Smooth muscle cell (in vitro differentiated cells): ENCODE results near the gene GRM2. TPM values are rescaled to one million over a fixed set of nuclear protein-coding genes. Genes with fewer than 3 reads are reported as not detected.

Source experiments
- DNase-seq: peaks from one replicate; lab custom pipeline; 2025; ENCODE audit not compliant: unreplicated experiment; lab: John Stamatoyannopoulos, UW
- H2AFZ ChIP-seq: fragments of 200-600 bp; sonication (generic); 2 replicates; pipeline ENCODE4 v1.6.0; 2016; ENCODE audit warnings: antibody characterized with exemption, low read depth, mild to moderate bottlenecking
- H3F3A ChIP-seq: fragments of 200-600 bp; sonication (generic); 2 replicates; pipeline ENCODE4 v1.6.0; 2017; ENCODE audit warnings: antibody characterized with exemption, low read depth
- H3K27ac ChIP-seq: fragments of 200-600 bp; sonication (generic); 2 replicates; pipeline ENCODE4 v1.5.1; 2016; ENCODE audit warnings: low read depth, mild to moderate bottlenecking
- H3K27me3 ChIP-seq: fragments of 200-600 bp; sonication (generic); 2 replicates; pipeline ENCODE4 v1.6.1; 2016; ENCODE audit warnings: low read depth, mild to moderate bottlenecking
- H3K36me3 ChIP-seq: fragments of 200-600 bp; sonication (generic); 2 replicates; pipeline ENCODE4 v1.5.1; 2016; ENCODE audit warnings: low read depth
- H3K4me1 ChIP-seq: fragments of 200-600 bp; sonication (generic); 2 replicates; pipeline ENCODE4 v1.5.1; 2016; ENCODE audit warnings: low read depth
- H3K4me2 ChIP-seq: fragments of 200-600 bp; sonication (generic); 2 replicates; pipeline ENCODE4 v1.6.0; 2016; ENCODE audit warnings: mild to moderate bottlenecking
- H3K4me3 ChIP-seq: fragments of 200-600 bp; sonication (generic); 2 replicates; pipeline ENCODE4 v1.5.1; 2016; ENCODE audit warnings: mild to moderate bottlenecking
- H3K79me2 ChIP-seq: fragments of 200-600 bp; sonication (generic); 2 replicates; pipeline ENCODE4 v1.6.0; 2016; ENCODE audit warnings: low read depth, mild to moderate bottlenecking
- H3K9ac ChIP-seq: fragments of 200-600 bp; sonication (generic); 2 replicates; pipeline ENCODE4 v1.6.0; 2016; ENCODE audit warnings: low read depth
- H3K9me3 ChIP-seq: fragments of 200-600 bp; sonication (generic); replicated peaks from 2 replicates; pipeline ENCODE4 v1.5.1; 2016; ENCODE audit warnings: low read depth
- H4K20me1 ChIP-seq: fragments of 200-600 bp; sonication (generic); 2 replicates; pipeline ENCODE4 v1.6.0; 2016; ENCODE audit warnings: low read depth
- CTCF ChIP-seq: fragments of 200-600 bp; sonication (generic); IDR thresholded peaks from 2 replicates; pipeline ENCODE4 v1.5.1; 2017; ENCODE audit warnings: borderline replicate concordance, mild to moderate bottlenecking, antibody characterized with exemption; ENCODE audit not compliant: insufficient read depth, poor library complexity, severe bottlenecking
- WGBS: methylation state at CpG from one replicate; pipeline ENCODE4 v1.1.7; 2016; ENCODE audit warnings: low lambda C conversion rate; 5-methylcytosine and 5-hydroxymethylcytosine counted together
- polyA plus RNA-seq: library from polyadenylated mRNA; unstranded; fragments of >200 nt; fragmentation: Nextera tagmentation; extraction: Ambion mirVana; gene quantifications from 2 replicates; pipeline ENCODE4 v1.2.1, GENCODE V29; 2016
- total RNA-seq: library from RNA; depleted of rRNA; stranded (reverse); fragments of >200 nt; gene quantifications from 2 replicates; pipeline ENCODE4 v1.2.3, GENCODE V29; 2014

GRM2 gene
- total and polyA plus RNA-seq, 2 experiments from 2014 or later: 0.63 to 0.65 TPM

- H3K4me1 ChIP-seq: no peaks in the 10 kb centered on the region
- H2AFZ ChIP-seq: no peak overlapping the region
- H3K9ac ChIP-seq: no peak overlapping the region
- no peak for DNase-seq
- TF ChIP-seq CTCF: no peak
- no peaks in the 10 kb centered on the region for H3K79me2 ChIP-seq
- no peak overlapping the region for H3K4me3 ChIP-seq
- no peak overlapping the region for H3K27ac ChIP-seq
- H3K27me3 ChIP-seq: no peaks in the 10 kb centered on the region
- H3K36me3 ChIP-seq: no peaks in the 10 kb centered on the region
- H3K9me3 ChIP-seq: no peaks in the 10 kb centered on the region
- H3K4me2 ChIP-seq: no peak overlapping the region
- H3F3A ChIP-seq: no peaks in the 10 kb centered on the region
- H4K20me1 ChIP-seq: no peaks in the 10 kb centered on the region
Observed at GRCh38 chr3:51729042-51729633, 22.3 kb downstream of the GRM2 start.

- WGBS: 92% methylated on average over 4 of the region's 4 CpGs
Observed at GRCh38 chr3:51733859-51734571, 27.1 kb downstream of the GRM2 start.

GRCh38 chr3:51734572-51734907 lies 27.7 kb downstream of the GRM2 start:
- H3K36me3 ChIP-seq: no peaks in the 10 kb centered on the region
- WGBS: 57% methylated on average over 3 of the region's 3 CpGs
- H3K4me3 ChIP-seq: no peak overlapping the region

More at GRCh38 chr3:51733859-51734571, 27.1 kb downstream of the GRM2 start:
- H4K20me1 ChIP-seq: no peaks in the 10 kb centered on the region
- H3K9me3 ChIP-seq: no peaks in the 10 kb centered on the region
- H3K27me3 ChIP-seq: peaks cover 7% of the 10 kb centered on the region
- H3K79me2 ChIP-seq: no peaks in the 10 kb centered on the region
- H2AFZ ChIP-seq: no peak overlapping the region
- no peak overlapping the region for H3K9ac ChIP-seq
- no peaks in the 10 kb centered on the region for H3F3A ChIP-seq
- no peak for DNase-seq
- H3K4me1 ChIP-seq: no peaks in the 10 kb centered on the region
- no peak overlapping the region for H3K4me3 ChIP-seq
- H3K4me2 ChIP-seq: no peak overlapping the region
- no peak overlapping the region for H3K27ac ChIP-seq
- TF ChIP-seq CTCF: no peak
- no peaks in the 10 kb centered on the region for H3K36me3 ChIP-seq

More at GRCh38 chr3:51734572-51734907, 27.7 kb downstream of the GRM2 start:
- Histone ChIP-seq H3F3A (no peaks in the 10 kb centered on the region), H3K79me2 (no peaks in the 10 kb centered on the region), H3K9me3 (no peaks in the 10 kb centered on the region), H3K27ac (no peak overlapping the region), H3K4me2 (no peak overlapping the region), H3K9ac (no peak overlapping the region), H4K20me1 (no peaks in the 10 kb centered on the region), H3K4me1 (no peaks in the 10 kb centered on the region), H2AFZ (no peak overlapping the region), H3K27me3 (peaks cover 7% of the 10 kb centered on the region)
- TF ChIP-seq CTCF: no peak
- no peak for DNase-seq
